ENCODE results near the gene MRPS9.

Gene MRPS9

GRCh38 chr2:105080461-105080860 is 42.6 kb downstream of the MRPS9 start:
- DNase-seq: no peak

- DNase-seq: no peak
Measured at GRCh38 chr2:105081006-105081601, 43.2 kb downstream of the MRPS9 start.

GRCh38 chr2:105082107-105082506 is 44.2 kb downstream of the MRPS9 start:
- DNase-seq: no peak

- no peak for DNase-seq
Measured at GRCh38 chr2:105085525-105085924, 47.7 kb downstream of the MRPS9 start.

DNA sequence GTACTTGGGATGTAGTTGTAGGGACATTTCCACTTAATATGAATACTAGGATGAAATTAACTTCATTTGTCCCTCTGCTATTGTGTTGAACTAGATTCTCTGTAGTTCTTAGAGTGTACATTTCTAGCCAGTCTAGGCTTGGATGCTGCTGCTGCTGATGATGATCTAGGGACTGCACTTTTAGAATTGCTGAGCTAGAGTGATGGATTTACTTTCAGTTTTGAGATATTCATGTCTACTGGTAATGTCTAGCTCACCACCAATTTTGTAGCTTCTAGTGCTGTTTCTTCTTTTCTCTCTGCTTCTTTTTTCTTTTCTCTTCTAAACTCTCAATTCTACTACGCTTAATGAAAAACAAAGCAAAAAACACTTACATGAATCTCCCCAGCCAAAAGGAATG is 49.4 kb downstream of the MRPS9 start:
- no peak for DNase-seq

- DNase-seq: no peak
Measured at GRCh38 chr2:105090091-105090490, 52.2 kb downstream of the MRPS9 start.

DNA sequence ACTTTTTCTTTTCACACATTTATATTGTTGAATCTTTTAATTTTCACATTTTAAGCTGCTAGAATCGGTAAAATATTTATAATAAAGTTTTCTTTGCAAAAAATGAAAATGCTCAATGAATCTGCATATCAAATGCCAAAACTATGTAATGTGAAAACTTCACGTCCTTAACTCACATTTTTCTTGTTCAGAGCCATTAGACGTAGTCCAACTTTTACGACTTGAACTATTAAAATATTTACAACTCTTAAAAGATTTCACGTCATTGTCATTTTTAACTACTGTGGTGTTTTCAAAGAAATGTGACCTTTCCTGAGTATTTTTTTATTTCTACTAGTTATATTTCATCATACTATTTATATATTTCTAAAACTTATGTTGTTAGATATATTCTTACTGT is 54.9 kb downstream of the MRPS9 start:
- no peak for DNase-seq

- no peak for DNase-seq
Measured at GRCh38 chr2:105099153-105099552, 61.3 kb downstream of the MRPS9 start.

DNA sequence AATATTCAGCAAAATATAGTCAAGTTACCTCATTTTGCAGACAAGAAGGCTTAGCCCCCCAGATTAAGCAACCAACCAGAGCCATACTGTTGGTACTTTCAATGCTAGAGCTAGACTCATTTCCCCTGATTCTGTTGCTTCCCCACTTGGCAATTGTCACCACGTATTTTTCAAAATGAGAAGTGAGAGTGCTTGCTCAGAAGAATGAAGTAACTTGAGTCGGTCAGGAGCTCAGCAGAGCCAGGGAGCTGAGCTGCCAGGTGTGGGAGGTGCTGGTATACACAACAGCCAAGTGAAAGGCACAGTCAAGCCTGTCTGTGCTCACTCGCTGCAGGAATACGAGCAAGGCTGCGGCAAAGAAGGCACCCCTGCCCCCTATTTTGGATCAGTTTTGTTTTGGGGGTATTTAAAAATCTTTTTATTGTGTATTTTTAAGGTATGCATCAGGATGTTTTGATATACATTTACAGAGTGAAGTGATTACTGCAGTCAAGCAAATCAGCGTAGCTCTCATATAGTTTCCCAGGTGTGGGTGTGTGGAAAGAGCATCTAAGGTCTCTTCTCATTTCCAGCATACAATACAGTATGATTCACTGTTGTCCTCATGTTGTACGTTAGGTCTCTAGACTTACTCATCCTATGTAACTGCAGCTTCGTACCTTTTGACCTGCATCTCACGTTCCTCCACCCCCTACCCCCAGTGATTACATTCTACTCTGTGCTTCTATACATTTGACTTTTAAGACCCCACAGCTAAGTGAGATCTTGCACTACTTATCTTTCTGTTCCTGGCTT is 62.4 kb downstream of the MRPS9 start:
- DNase-seq: no peak

DNA sequence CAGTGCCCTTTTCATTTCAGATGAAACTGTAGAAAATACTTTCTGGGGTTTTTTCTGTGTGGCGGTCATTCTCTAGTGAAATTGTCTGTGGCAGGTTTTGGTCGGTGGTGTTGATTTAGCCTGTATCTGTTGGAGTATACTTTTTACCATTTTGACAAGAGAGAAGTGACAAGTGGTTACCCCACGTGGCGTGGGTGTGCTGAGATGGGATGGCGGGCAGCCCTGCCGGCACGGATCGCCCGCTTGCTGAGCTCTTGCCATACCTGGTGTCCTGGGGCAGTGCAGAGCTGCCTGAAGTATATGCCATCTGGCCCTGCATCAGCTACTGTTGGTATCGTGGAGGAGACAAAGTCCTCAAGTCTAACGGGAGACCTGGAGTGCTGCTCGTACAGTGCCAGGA is 64.1 kb downstream of the MRPS9 start:
- DNase-seq: no peak

DNA sequence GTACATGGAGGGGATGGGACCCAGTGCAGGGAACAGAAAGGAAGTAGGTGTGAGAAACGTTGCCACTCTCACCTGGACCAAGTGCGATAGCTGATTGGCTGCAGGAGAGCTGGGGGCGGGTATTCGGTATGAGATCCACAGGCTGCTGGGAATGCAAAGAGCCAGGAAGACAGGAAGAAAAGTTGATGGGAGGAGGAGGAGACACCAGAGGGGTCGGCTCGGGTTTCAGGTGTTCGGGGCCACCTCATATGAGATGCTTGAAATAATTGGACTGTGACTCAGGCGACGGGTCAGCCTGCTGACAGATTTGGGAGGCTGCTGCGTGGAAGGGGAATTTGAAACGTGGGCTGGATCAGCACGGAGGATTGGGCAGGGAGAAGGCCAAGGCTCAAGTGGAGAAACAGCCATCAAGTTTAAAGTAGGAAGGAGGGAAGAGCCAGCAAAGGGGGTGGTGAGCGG is 65.1 kb downstream of the MRPS9 start:
- DNase-seq: no peak

DNA sequence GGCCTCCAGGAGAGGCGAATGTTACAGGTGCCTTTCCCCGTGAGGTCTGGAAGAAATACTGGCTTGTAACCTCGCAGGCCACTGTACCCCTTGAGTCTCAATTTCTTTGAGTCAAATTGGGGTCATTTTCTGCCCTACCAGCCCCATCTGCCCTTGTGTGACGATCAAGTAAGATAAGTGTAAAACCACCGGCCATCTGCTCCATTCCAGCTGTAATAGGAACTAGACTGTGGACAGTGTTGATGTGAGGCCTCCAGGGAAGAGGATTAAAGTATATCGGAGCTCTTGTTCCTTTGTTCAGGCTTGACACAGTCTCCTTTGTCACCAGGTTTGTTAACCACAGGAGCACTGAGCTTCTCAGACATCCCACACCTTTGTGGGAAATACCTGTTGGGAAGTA is 65.6 kb downstream of the MRPS9 start:
- no peak for DNase-seq

GRCh38 chr2:105104208-105104731 is 66.4 kb downstream of the MRPS9 start:
- DNase-seq: no peak

GRCh38 chr2:105110295-105110829 is 72.5 kb downstream of the MRPS9 start:
- DNase-seq: no peak

DNA sequence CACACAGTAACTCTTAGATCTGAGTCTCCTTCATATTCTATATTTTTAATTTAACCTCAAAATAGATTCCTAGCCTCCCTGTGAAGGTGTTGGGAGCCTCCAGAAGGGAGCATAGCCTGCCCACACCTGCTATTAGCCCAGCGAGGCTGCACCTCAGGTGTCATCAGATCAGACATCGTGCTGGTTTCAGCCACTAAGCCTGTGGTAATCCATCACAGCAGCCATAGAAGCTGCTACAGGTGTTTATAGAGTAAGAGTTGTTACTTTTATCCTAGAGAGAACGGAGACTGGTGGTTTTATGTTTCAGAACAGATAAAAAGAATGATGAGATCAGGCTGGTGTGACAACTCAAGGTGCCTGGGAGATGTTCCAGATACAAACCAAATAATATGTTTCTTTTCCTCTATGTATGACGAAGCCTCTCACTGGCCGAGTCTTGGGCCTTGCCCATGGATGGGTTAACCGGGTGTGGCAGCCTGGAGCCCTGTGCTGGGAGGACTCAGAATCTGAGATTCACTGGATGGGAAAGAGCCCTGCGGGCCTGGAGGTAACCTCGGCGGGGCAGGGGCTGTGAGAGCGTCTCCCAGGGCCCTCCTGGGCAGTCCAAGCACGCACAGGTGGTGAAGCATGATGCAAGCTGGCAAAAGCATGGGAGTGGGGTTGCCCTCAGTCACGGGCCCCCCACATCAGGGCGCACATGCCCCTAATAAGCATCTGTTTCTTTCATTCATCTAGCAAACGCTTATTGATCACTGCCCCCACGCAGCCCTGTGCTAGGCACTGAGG is 73.7 kb downstream of the MRPS9 start:
- DNase-seq: no peak

DNA sequence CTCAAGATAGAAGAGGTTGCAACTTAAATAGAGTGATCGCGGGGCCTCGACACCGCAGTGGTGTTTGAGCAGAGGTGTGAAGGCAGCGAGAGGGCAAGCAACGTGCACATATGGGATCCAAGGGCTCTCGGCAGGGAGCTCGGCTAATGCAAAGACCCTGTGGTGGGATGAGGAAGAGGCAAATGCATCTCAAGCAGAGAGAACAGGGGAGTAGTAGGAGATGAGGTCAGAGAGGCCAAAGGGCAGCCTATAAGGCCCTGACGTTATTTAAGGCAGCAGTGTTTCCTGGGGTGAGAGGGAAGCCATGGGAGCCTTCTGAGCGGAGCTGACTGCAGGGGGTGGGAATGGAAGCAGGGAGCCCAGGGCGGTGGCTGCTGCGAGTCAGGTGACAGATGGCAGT is 74.5 kb downstream of the MRPS9 start:
- DNase-seq: no peak

GRCh38 chr2:105113616-105114291 is 75.9 kb downstream of the MRPS9 start:
- no peak for DNase-seq

GRCh38 chr2:105114551-105114950 is 76.7 kb downstream of the MRPS9 start:
- no peak for DNase-seq

GRCh38 chr2:105116348-105116747 is 78.5 kb downstream of the MRPS9 start:
- no peak for DNase-seq

- DNase-seq: no peak
Measured at GRCh38 chr2:105117565-105117964, 79.7 kb downstream of the MRPS9 start.

- DNase-seq: no peak
Measured at GRCh38 chr2:105118960-105119359, 81.1 kb downstream of the MRPS9 start.

DNA sequence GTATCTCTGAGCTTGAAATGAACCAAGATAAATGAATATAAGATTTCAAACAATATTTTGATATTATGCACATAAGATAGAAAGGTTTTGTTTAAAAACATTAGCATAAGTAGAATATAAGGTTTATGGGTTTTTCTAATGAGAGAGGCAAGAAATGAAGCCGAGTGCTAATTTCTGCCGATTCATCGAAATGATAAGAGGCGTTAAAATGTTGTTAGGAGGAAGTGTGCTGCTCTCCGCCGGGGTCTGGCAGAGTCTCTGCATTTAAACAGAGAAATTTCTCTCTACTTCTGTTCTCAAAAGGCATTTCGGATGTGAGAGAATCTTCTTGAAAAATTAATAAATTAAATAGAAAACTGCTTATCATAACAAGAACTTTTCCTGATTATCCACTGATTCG is 83.6 kb downstream of the MRPS9 start:
- no peak for DNase-seq

DNA sequence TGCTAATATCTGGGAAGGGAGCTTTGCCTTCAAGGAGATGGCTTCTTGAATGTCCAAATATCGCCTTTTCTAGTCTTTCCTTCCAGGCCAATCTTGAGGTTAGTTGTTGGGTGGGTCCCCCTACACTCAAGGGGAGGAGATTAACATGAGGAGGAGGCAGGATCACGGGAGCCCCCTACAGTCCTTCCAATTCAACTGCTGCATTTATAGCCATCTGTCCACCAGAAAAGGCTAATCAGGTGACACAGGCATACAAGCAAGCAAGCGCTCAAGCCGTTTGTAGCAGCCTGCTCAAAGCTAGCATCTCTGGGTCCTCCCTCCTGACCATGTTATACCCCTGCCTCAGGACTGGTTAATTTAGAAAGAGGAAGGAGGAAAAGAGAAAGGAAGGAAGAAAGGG is 87.6 kb downstream of the MRPS9 start:
- DNase-seq: no peak

Measured in activated T-cell treated with anti-CD3 and anti-CD28 coated beads for 4 hours (primary cell).